MM.1S (cell line): ENCODE data around the gene BPI.

Experiments used
- DNase-seq: peaks from one replicate; pipeline ENCODE4 v3.0.0-alpha.2; 2015
- H2AFZ ChIP-seq: fragments of 300-600 bp; sonication (generic); 2 replicates; pipeline ENCODE4 v1.6.0; 2016; ENCODE audit warnings: antibody characterized with exemption, low read length
- H3F3A ChIP-seq: fragments of 300-600 bp; sonication (generic); 2 replicates; pipeline ENCODE4 v1.6.1; 2016; ENCODE audit warnings: mild to moderate bottlenecking, antibody characterized with exemption, low read length, moderate library complexity, mixed read lengths; ENCODE audit not compliant: insufficient read depth
- H3K27ac ChIP-seq: fragments of 300-600 bp; sonication (generic); 2 replicates; pipeline ENCODE4 v1.5.1; 2016; ENCODE audit warnings: mild to moderate bottlenecking, low read length
- H3K27me3 ChIP-seq: fragments of 300-600 bp; sonication (generic); replicated peaks from 2 replicates; pipeline ENCODE4 v1.6.0; 2016; ENCODE audit warnings: low read length; ENCODE audit not compliant: insufficient read depth
- H3K36me3 ChIP-seq: fragments of 300-600 bp; sonication (generic); replicated peaks from 2 replicates; pipeline ENCODE4 v1.6.1; 2016; ENCODE audit warnings: mild to moderate bottlenecking, low read length, mixed read lengths; ENCODE audit not compliant: insufficient read depth
- H3K4me1 ChIP-seq: fragments of 300-600 bp; sonication (generic); 2 replicates; pipeline ENCODE4 v1.6.1; 2016; ENCODE audit warnings: low read length, mixed read lengths
- H3K4me2 ChIP-seq: fragments of 300-600 bp; sonication (generic); 2 replicates; pipeline ENCODE4 v1.6.0; 2016; ENCODE audit warnings: low read depth, low read length
- H3K4me3 ChIP-seq: fragments of 300-600 bp; sonication (generic); 2 replicates; pipeline ENCODE4 v1.5.1; 2016; ENCODE audit warnings: low read length, mixed read lengths
- H3K79me2 ChIP-seq: fragments of 300-600 bp; sonication (generic); 2 replicates; pipeline ENCODE4 v1.6.1; 2016; ENCODE audit warnings: mixed run types, low read length, mixed read lengths
- H3K9ac ChIP-seq: fragments of 300-600 bp; sonication (generic); 2 replicates; pipeline ENCODE4 v1.6.1; 2016; ENCODE audit warnings: low read length, mixed read lengths
- H3K9me2 ChIP-seq: fragments of 300-600 bp; sonication (generic); replicated peaks from 2 replicates; pipeline ENCODE4 v1.6.1; 2016; ENCODE audit warnings: mild to moderate bottlenecking, low read length, mixed read lengths; ENCODE audit not compliant: insufficient read depth
- H3K9me3 ChIP-seq: fragments of 300-600 bp; sonication (generic); replicated peaks from 2 replicates; pipeline ENCODE4 v1.6.1; 2016; ENCODE audit warnings: mild to moderate bottlenecking, low read length, mixed read lengths; ENCODE audit not compliant: insufficient read depth
- H4K20me1 ChIP-seq: fragments of 300-600 bp; sonication (generic); 2 replicates; pipeline ENCODE4 v1.6.1; 2016; ENCODE audit warnings: mild to moderate bottlenecking, low read length, moderate library complexity, mixed read lengths; ENCODE audit not compliant: insufficient read depth
- CTCF ChIP-seq: fragments of 300-600 bp; sonication (generic); IDR thresholded peaks from 2 replicates; pipeline ENCODE4 v1.5.1; 2016; ENCODE audit warnings: antibody characterized with exemption, low read length, mixed read lengths
- EZH2 ChIP-seq: fragments of 300-600 bp; sonication (generic); optimal IDR thresholded peaks from 2 replicates; pipeline ENCODE3; 2017; ENCODE audit warnings: low read depth, mild to moderate bottlenecking, antibody characterized with exemption, low read length, mixed read lengths
- EZH2phosphoT487 ChIP-seq: fragments of 300-600 bp; sonication (generic); IDR thresholded peaks from 2 replicates; pipeline ENCODE4 v1.6.1; 2018; ENCODE audit warnings: antibody characterized with exemption, low read length

BPI gene

DNA sequence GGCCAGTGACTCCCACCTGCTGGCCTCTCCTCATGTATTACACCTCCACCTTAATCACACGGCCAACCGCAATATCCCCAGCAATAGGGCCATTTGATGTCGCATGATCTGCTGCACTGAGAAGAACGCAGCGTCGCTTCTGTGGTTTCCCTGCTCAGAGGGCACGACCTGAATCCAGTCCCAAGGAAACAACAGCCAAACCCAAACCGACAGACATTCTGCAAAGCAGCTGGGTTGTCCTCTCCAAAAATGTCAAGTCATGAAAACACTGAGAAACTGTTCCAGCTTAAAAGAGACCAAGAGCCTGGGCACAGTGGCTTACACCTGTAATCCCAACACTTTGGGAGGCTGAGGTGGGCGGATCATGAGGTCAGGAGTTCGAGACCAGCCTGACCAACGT lies 7.5 kb upstream of the BPI start:
- Histone ChIP-seq H3K9me3 (no peaks in the 10 kb centered on the region), H3K4me2 (no peak overlapping the region), H3K9ac (no peak overlapping the region), H3K9me2 (no peaks in the 10 kb centered on the region), H4K20me1 (no peaks in the 10 kb centered on the region), H3F3A (no peaks in the 10 kb centered on the region), H3K27me3 (peaks cover 20% of the 10 kb centered on the region), H3K4me3 (no peak overlapping the region), H2AFZ (no peak overlapping the region), H3K27ac (no peak overlapping the region), H3K4me1 (no peaks in the 10 kb centered on the region), H3K79me2 (no peaks in the 10 kb centered on the region), H3K36me3 (no peaks in the 10 kb centered on the region)
- DNase-seq = no peak
- no peak for TF ChIP-seq EZH2phosphoT487

- Histone ChIP-seq H2AFZ (no peak overlapping the region), H3K36me3 (no peaks in the 10 kb centered on the region), H3K4me1 (no peaks in the 10 kb centered on the region), H4K20me1 (no peaks in the 10 kb centered on the region), H3F3A (no peaks in the 10 kb centered on the region), H3K27ac (no peak overlapping the region), H3K4me2 (no peak overlapping the region), H3K4me3 (no peak overlapping the region), H3K79me2 (no peaks in the 10 kb centered on the region), H3K27me3 (peaks cover 4% of the 10 kb centered on the region; the same call in 1 of the 2 replicates), H3K9me3 (no peaks in the 10 kb centered on the region), H3K9ac (no peak overlapping the region), H3K9me2 (no peaks in the 10 kb centered on the region)
- DNase-seq = no peak
- no peak for TF ChIP-seq EZH2phosphoT487
Observed at GRCh38 chr20:38297916-38298674, 5.9 kb upstream of the BPI start.

DNA sequence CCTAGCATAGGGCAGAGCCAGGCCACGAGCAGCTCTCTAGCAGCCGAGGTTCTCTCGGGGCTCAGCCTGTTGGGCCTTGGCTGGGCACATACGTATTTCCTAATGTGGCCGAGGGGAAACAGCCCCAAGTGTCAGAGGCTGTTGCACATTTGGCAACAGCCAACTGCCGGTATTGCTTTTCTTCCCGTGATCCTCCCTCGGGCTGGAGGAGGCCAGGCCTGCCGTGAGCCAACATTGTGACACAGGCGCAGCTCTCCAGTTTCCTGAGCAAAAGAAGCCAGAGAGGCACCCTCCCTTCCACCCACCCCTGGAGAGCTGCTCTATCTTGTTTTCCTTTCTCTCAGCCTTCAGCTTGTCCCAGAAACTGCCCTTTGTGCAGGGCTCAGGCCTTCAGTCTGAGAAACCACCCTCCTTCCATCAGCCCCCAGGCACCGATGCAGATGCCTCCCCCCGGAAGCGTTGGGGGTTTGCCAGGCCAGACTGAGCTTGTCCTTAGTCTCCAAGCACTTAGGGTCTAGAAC lies 5.1 kb upstream of the BPI start:
- Histone ChIP-seq H3K4me1 (no peaks in the 10 kb centered on the region), H3K27me3 (no peaks in the 10 kb centered on the region), H4K20me1 (no peaks in the 10 kb centered on the region), H3K9me2 (no peaks in the 10 kb centered on the region), H3K36me3 (no peaks in the 10 kb centered on the region), H3K4me3 (no peak overlapping the region), H3F3A (no peaks in the 10 kb centered on the region), H3K9ac (no peak overlapping the region), H3K27ac (no peak overlapping the region), H3K9me3 (no peaks in the 10 kb centered on the region), H3K4me2 (no peak overlapping the region), H2AFZ (no peak overlapping the region), H3K79me2 (no peaks in the 10 kb centered on the region)
- TF ChIP-seq EZH2 (no peak), CTCF (no peak), EZH2phosphoT487 (no peak)
- no peak for DNase-seq

DNA sequence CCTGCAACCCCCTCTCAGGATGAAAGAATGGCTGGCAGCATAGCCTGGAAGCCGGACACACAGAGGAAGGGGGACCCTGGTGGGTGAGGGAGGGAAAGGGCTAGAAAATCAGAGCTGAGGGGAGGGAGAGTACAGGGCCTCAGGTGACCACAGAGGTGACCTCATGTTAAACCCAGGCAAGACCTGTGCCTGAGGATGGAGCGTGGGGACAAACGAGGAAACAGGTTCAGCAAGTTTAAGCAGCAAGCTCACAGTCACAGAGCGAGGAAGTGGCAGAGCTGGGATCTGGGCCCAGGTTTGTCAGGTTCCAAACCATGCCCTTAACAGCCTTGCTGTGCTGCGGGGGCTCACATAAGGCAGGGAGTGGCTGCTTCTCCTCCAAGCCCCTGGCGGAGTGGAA lies 4.0 kb upstream of the BPI start:
- H3K4me1 ChIP-seq = no peaks in the 10 kb centered on the region
- no peaks in the 10 kb centered on the region for H3K27me3 ChIP-seq
- H3K4me3 ChIP-seq = no peak overlapping the region
- no peak overlapping the region for H2AFZ ChIP-seq
- no peaks in the 10 kb centered on the region for H3K9me2 ChIP-seq
- no peaks in the 10 kb centered on the region for H3K9me3 ChIP-seq
- H3K79me2 ChIP-seq = no peaks in the 10 kb centered on the region
- no peak overlapping the region for H3K4me2 ChIP-seq
- no peaks in the 10 kb centered on the region for H3F3A ChIP-seq
- TF ChIP-seq EZH2phosphoT487 = no peak
- no peak for TF ChIP-seq CTCF
- TF ChIP-seq EZH2 = no peak
- no peak overlapping the region for H3K27ac ChIP-seq
- no peaks in the 10 kb centered on the region for H3K36me3 ChIP-seq
- no peak for DNase-seq
- no peak overlapping the region for H3K9ac ChIP-seq
- H4K20me1 ChIP-seq = no peaks in the 10 kb centered on the region
